ENCODE measurements around the gene ING2. TPM values are rescaled to one million over a fixed set of nuclear protein-coding genes. Genes with fewer than 3 reads are reported as not detected.

Gene ING2
- polyA plus RNA-seq, 1 donor (not counting 4 experiments of a cell fraction or from before 2014, with no cell fraction given) = 16.1 TPM

DNA sequence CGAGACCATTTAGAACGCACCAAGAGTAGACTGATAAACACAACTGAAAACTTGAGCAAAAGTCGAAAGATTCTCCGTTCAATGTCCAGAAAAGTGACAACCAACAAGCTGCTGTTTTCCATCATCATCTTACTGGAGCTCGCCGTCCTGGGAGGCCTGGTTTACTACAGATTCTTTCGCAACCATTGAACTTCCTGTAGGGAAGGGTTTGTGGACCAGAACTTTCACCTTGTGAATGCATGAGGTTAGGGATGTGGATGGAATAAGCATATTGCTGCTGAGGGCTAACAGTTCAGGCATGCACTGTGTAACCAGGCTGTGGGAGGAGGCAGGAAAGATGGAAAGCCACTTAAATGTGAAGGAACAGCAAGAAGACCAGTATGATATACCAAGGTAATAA is 20.9 kb upstream of the ING2 start:
- H3K4me2 ChIP-seq (ENCODE audit: control insufficient read depth, extremely low read depth, insufficient read depth, low read depth, low read length) = no peak overlapping the region
- no peaks in the 10 kb centered on the region for H3K79me2 ChIP-seq (ENCODE audit: control insufficient read depth, insufficient read depth, low read length)
- no peak for FAIRE-seq
- no peaks in the 10 kb centered on the region for H3K9me1 ChIP-seq (ENCODE audit: control insufficient read depth, extremely low read depth, insufficient read depth, low read length)
- no peaks in the 10 kb centered on the region for H3K27me3 ChIP-seq (ENCODE audit: control insufficient read depth, extremely low read depth, insufficient read depth, low read length)
- H3K4me3 ChIP-seq (ENCODE audit: control insufficient read depth in 2 of 3, extremely low read depth in 1 of 3, insufficient read depth in 2 of 3, low read depth in 1 of 3, low read length in 3 of 3) = no peak overlapping the region
- TF ChIP-seq, protein P1, sequence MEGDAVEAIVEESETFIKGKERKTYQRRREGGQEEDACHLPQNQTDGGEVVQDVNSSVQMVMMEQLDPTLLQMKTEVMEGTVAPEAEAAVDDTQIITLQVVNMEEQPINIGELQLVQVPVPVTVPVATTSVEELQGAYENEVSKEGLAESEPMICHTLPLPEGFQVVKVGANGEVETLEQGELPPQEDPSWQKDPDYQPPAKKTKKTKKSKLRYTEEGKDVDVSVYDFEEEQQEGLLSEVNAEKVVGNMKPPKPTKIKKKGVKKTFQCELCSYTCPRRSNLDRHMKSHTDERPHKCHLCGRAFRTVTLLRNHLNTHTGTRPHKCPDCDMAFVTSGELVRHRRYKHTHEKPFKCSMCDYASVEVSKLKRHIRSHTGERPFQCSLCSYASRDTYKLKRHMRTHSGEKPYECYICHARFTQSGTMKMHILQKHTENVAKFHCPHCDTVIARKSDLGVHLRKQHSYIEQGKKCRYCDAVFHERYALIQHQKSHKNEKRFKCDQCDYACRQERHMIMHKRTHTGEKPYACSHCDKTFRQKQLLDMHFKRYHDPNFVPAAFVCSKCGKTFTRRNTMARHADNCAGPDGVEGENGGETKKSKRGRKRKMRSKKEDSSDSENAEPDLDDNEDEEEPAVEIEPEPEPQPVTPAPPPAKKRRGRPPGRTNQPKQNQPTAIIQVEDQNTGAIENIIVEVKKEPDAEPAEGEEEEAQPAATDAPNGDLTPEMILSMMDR (optimal IDR thresholded peaks at IDR 0.05 in 1 of 3, IDR thresholded peaks at IDR 0.05 in 1 of 3, conservative IDR thresholded peaks at IDR 0.05 in 1 of 3; ENCODE audit: extremely low read depth in 1 of 3, insufficient read depth in 2 of 3, low read length in 3 of 3) = no peak
- TF ChIP-seq EZH2 (IDR thresholded peaks at IDR 0.05; ENCODE audit: low read length) = no peak
- no peak overlapping the region for H3K27ac ChIP-seq (ENCODE audit: control insufficient read depth, insufficient read depth, low read length)
- no peaks in the 10 kb centered on the region for H3K36me3 ChIP-seq (ENCODE audit: control insufficient read depth in 2 of 2, extremely low read depth in 1 of 2, insufficient read depth in 2 of 2, low read length in 2 of 2)
- DNase-seq (ENCODE audit: low read depth, low spot score) = no peak
- no peak overlapping the region for H3K9ac ChIP-seq (ENCODE audit: control insufficient read depth, extremely low read depth, insufficient read depth, low read length)
- H3K4me1 ChIP-seq (ENCODE audit: control insufficient read depth, extremely low read depth, insufficient read depth, low read length) = no peaks in the 10 kb centered on the region
- H4K20me1 ChIP-seq (ENCODE audit: control insufficient read depth, extremely low read depth, insufficient read depth, low read length) = no peaks in the 10 kb centered on the region
- dilution Hi-C loops (cut with MboI; ENCODE audit: extremely low pct_ligation_motif_present, low sequenced_read_pairs) = no loop called here
- H3K9me3 ChIP-seq (ENCODE audit: control insufficient read depth, low read depth, low read length) = no peaks in the 10 kb centered on the region
- no peak overlapping the region for H2AFZ ChIP-seq (ENCODE audit: control insufficient read depth, low read length)

DNA sequence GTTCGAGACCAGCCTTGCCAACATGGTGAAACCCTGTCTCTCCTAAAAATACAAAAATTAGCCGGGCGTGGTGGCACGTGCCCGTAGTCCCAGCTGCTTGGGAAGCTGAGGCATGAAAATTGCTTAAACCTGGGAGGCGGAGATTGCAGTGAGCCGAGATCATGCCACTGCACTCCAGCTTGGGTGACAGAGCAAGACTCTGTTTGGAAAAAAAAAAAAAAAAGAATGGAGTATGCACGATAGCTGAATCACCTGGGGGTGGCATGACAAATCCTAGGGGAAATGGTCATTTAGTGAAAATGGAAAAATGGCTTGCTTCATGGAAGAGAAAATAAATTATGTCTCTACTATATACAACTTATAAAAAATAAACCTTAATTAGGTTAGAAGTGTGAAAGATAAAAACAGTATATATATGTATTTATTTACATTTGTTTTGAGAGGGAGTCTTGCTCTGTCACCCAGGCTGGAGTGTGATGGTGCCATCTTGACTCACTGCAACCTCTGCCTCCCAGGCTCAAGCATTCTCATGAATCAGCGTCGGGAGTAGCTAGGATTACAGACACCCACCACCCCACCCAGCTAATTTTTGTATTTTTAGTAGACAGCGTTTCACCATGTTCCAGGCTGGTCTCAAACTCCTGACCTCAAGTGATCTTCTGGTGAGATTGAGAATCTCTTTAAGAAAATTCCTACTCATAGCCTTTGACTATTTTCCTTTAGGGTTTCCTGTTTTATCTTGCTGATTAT is 19.3 kb upstream of the ING2 start:
- DNase-seq (ENCODE audit: low read depth, low spot score) (no peak), FAIRE-seq (no peak)
- TF ChIP-seq, protein P1 (optimal IDR thresholded peaks at IDR 0.05 in 1 of 3, IDR thresholded peaks at IDR 0.05 in 1 of 3, conservative IDR thresholded peaks at IDR 0.05 in 1 of 3; ENCODE audit: extremely low read depth in 1 of 3, insufficient read depth in 2 of 3, low read length in 3 of 3) = no peak
- TF ChIP-seq EZH2 (IDR thresholded peaks at IDR 0.05; ENCODE audit: low read length) = no peak
- H3K27me3 ChIP-seq (ENCODE audit: control insufficient read depth, extremely low read depth, insufficient read depth, low read length) = no peaks in the 10 kb centered on the region
- dilution Hi-C loops (cut with MboI; ENCODE audit: extremely low pct_ligation_motif_present, low sequenced_read_pairs) = no loop called here
- H3K27ac ChIP-seq (ENCODE audit: control insufficient read depth, insufficient read depth, low read length) = no peak overlapping the region
- H3K9me3 ChIP-seq (ENCODE audit: control insufficient read depth, low read depth, low read length) = no peaks in the 10 kb centered on the region
- no peak overlapping the region for H2AFZ ChIP-seq (ENCODE audit: control insufficient read depth, low read length)
- H3K4me1 ChIP-seq (ENCODE audit: control insufficient read depth, extremely low read depth, insufficient read depth, low read length) = no peaks in the 10 kb centered on the region
- no peaks in the 10 kb centered on the region for H3K79me2 ChIP-seq (ENCODE audit: control insufficient read depth, insufficient read depth, low read length)
- H3K9ac ChIP-seq (ENCODE audit: control insufficient read depth, extremely low read depth, insufficient read depth, low read length) = no peak overlapping the region
- no peaks in the 10 kb centered on the region for H3K9me1 ChIP-seq (ENCODE audit: control insufficient read depth, extremely low read depth, insufficient read depth, low read length)
- no peaks in the 10 kb centered on the region for H4K20me1 ChIP-seq (ENCODE audit: control insufficient read depth, extremely low read depth, insufficient read depth, low read length)
- no peak overlapping the region for H3K4me3 ChIP-seq (ENCODE audit: control insufficient read depth in 2 of 3, extremely low read depth in 1 of 3, insufficient read depth in 2 of 3, low read depth in 1 of 3, low read length in 3 of 3)
- H3K4me2 ChIP-seq (ENCODE audit: control insufficient read depth, extremely low read depth, insufficient read depth, low read depth, low read length) = no peak overlapping the region
- H3K36me3 ChIP-seq (ENCODE audit: control insufficient read depth in 2 of 2, extremely low read depth in 1 of 2, insufficient read depth in 2 of 2, low read length in 2 of 2) = no peaks in the 10 kb centered on the region

Measured in keratinocyte (primary cell).